Fibroblast of mammary gland (primary cell): ENCODE data around the gene CLCN6.

Experiments used
- DNase-seq: peaks from one replicate; pipeline ENCODE4 v3.0.0-alpha.2; 2010; ENCODE audit warnings: low read depth
- H3K4me3 ChIP-seq: 2 replicates; pipeline ENCODE4 v1.5.1; 2011; ENCODE audit warnings: low read depth, mild to moderate bottlenecking, low read length, moderate library complexity; ENCODE audit not compliant: control insufficient read depth
- TF ChIP-seq, protein P1 (sequence below): conservative IDR thresholded peaks from 2 replicates; pipeline ENCODE4 v1.5.1; 2011; ENCODE audit warnings: low read depth, low read length, inconsistent platforms; ENCODE audit not compliant: control insufficient read depth, insufficient read depth

CLCN6 gene

DNA sequence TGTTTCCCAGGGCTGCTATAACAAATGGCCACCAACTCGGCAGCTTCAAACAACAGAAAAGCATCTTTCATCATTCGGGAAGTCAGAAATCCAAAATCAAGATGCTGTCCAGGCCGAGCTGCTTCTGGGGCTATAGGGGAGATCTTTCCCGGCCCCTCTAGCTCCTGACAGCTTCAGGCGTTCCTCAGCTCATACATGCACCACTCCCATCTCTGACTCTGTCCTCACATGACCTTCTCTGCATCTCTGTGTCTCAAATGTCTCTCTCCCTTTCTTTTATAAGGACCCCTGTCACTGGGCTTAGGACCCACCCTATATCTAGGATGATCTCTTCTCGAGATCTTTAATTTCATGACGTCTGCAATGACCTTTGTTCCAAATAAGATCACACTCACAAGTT lies 66.6 kb downstream of the CLCN6 start:
- TF ChIP-seq, protein P1, sequence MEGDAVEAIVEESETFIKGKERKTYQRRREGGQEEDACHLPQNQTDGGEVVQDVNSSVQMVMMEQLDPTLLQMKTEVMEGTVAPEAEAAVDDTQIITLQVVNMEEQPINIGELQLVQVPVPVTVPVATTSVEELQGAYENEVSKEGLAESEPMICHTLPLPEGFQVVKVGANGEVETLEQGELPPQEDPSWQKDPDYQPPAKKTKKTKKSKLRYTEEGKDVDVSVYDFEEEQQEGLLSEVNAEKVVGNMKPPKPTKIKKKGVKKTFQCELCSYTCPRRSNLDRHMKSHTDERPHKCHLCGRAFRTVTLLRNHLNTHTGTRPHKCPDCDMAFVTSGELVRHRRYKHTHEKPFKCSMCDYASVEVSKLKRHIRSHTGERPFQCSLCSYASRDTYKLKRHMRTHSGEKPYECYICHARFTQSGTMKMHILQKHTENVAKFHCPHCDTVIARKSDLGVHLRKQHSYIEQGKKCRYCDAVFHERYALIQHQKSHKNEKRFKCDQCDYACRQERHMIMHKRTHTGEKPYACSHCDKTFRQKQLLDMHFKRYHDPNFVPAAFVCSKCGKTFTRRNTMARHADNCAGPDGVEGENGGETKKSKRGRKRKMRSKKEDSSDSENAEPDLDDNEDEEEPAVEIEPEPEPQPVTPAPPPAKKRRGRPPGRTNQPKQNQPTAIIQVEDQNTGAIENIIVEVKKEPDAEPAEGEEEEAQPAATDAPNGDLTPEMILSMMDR: no peak
- no peak for DNase-seq

GRCh38 chr1:11873395-11874257 lies 67.6 kb downstream of the CLCN6 start:
- TF ChIP-seq, protein P1: no peak
- H3K4me3 ChIP-seq: no peak overlapping the region
- no peak for DNase-seq

More for the DNA sequence above, 66.6 kb downstream of the CLCN6 start:
- H3K4me3 ChIP-seq: no peak overlapping the region

- no peak overlapping the region for H3K4me3 ChIP-seq
- no peak for DNase-seq
- TF ChIP-seq, protein P1: no peak
These were observed 68.2 kb downstream of the CLCN6 start for GRCh38 chr1:11874258-11874562.

GRCh38 chr1:11874624-11875023 lies 68.6 kb downstream of the CLCN6 start:
- TF ChIP-seq, protein P1: no peak
- H3K4me3 ChIP-seq: no peak overlapping the region
- no peak for DNase-seq

DNA sequence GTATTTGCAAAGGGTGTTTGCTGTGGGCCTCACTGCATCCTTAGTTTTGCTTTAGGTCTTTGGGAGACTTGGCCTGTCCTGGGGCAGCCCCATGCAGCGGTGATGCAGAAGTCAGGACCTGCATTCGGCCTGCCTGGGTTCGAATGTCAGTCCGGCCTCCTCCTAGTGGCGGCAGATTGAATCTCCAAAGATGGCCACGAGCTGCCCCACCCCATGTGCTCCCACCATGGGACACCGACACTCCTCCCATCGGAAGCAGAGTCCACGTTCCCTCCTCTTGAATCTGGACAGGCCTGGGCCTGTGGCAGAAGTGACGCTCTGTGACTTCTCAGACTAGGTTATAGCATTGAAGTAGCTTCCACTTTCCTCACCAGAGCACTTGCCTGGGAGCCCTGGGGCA lies 69.1 kb downstream of the CLCN6 start:
- TF ChIP-seq, protein P1: no peak
- DNase-seq: no peak
- no peak overlapping the region for H3K4me3 ChIP-seq

DNA sequence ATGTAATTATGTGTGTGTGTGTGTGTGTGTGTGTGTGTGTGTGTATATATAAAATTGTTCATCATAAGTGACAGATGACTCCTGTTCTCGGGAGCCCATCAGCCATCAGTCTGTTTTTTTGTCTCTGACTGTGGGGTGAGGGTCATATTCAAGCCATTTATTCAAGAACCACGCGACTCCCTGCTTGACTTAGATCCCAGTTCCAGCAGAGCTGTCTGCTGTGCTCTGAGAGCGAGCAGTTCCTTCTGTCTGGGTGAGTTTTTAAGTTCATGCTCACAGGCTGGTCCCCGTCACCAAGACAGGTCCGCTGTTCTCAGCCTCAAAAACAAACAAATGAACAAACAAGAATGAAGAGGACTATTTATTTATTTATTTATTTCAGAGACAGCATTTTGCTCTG lies 71.1 kb downstream of the CLCN6 start:
- TF ChIP-seq, protein P1: no peak

More for the DNA sequence above, 71.1 kb downstream of the CLCN6 start:
- H3K4me3 ChIP-seq: no peak overlapping the region
- no peak for DNase-seq
